HCT116 (cell line): ENCODE data around the gene EVA1A. TPM values are rescaled to one million over a fixed set of nuclear protein-coding genes. Genes with fewer than 3 reads are reported as not detected.

Experiments used
- ATAC-seq: fragments of 200-7000 bp; cut with Tn5 transposase; 2 replicates; pipeline ENCODE4 v1.9.1; 2020; ENCODE audit warnings: mild to moderate bottlenecking, moderate library complexity
- BruUV-seq: library from RNA; stranded (reverse); fragments of 400-500 nt; replicated peaks from 2 replicates; lab custom pipeline; 2021; lab: Mats Ljungman, UMichigan
- CTCF ChIA-PET: fragments of 300-600 bp; sonication (Branson Sonifier 250); formaldehyde crosslinking; loops from one replicate; lab custom pipeline; 2021; ENCODE audit warnings: antibody characterized with exemption; lab: Charles Lee
- POLR2A ChIA-PET: fragments of 300-600, 350-600 bp; sonication (Branson Sonifier 250); formaldehyde crosslinking; loops from one replicate; lab custom pipeline; 2021; ENCODE audit warnings: antibody characterized with exemption; lab: Charles Lee
- RAD21 ChIA-PET, 2 experiments: fragments of 300-600 bp; sonication (Branson Sonifier 250); formaldehyde crosslinking; loops; one replicate each; lab custom pipeline; 2023; ENCODE audit warnings: low total read pairs in 2 of 2; ENCODE audit not compliant: uncharacterized antibody in 2 of 2, unreplicated experiment in 2 of 2, low non-redundant PET in 1 of 2; lab: Charles Lee
- DNase-seq: peaks from one replicate; pipeline ENCODE4 v3.0.0-alpha.2; 2010; ENCODE audit warnings: low read depth, low spot score
- H2AFZ ChIP-seq: fragments of 200-600 bp; shearing (Covaris generic), sonication (generic); 2 replicates; pipeline ENCODE4 v1.6.1; 2017; ENCODE audit warnings: low read depth, mixed run types, mixed read lengths, antibody characterized with exemption, low read length; ENCODE audit not compliant: poor library complexity, severe bottlenecking
- H3K27ac ChIP-seq: 2 replicates; pipeline ENCODE4 v1.5.1; 2012; ENCODE audit warnings: low read depth, low read length
- H3K27me3 ChIP-seq: fragments of 200-600 bp; sonication (generic); 2 replicates; pipeline ENCODE4 v1.6.1; 2016; ENCODE audit warnings: mixed run types, low read length, mixed read lengths; ENCODE audit not compliant: insufficient read depth
- H3K36me3 ChIP-seq, 2 experiments: fragments of 200-500 bp in 1 of 2; fragments of 200-600 bp in 1 of 2; sonication (Bioruptor generic) in 1 of 2; sonication (generic) in 1 of 2; 2 replicates each; pipeline versions ENCODE4 v1.5.1 to v1.6.1; 2014 to 2016; ENCODE audit warnings: low read length in 2 of 2, inconsistent platforms in 1 of 2, mixed read lengths in 1 of 2, mixed run types in 1 of 2; ENCODE audit not compliant: insufficient read depth in 2 of 2, control insufficient read depth in 1 of 2
- H3K4me1 ChIP-seq, 2 experiments: fragments of 200-600 bp in 1 of 2; sonication (generic) in 1 of 2; 2 replicates each; pipeline versions ENCODE4 v1.5.1 to v1.6.1; 2012 to 2017; ENCODE audit warnings: low read length in 2 of 2, inconsistent platforms in 1 of 2, mild to moderate bottlenecking in 1 of 2, mixed read lengths in 1 of 2, mixed run types in 1 of 2, moderate library complexity in 1 of 2; ENCODE audit not compliant: insufficient read depth in 2 of 2, control insufficient read depth in 1 of 2
- H3K4me2 ChIP-seq: fragments of 200-600 bp; sonication (generic); 2 replicates; pipeline ENCODE4 v1.6.1; 2017; ENCODE audit warnings: mixed run types, low read length, mixed read lengths
- H3K4me3 ChIP-seq, 2 experiments: fragments of 200-600 bp in 1 of 2; sonication (generic) in 1 of 2; replicated peaks in 1 of 2; 2 replicates each; pipeline ENCODE4 v1.5.1; 2011 to 2016; ENCODE audit warnings: low read length in 2 of 2, control low read depth in 1 of 2, low read depth in 1 of 2, mild to moderate bottlenecking in 1 of 2, mixed read lengths in 1 of 2, mixed run types in 1 of 2
- H3K79me2 ChIP-seq: fragments of 200-600 bp; sonication (generic); 2 replicates; pipeline ENCODE4 v1.6.1; 2017; ENCODE audit warnings: mild to moderate bottlenecking, mixed run types, low read length, moderate library complexity, mixed read lengths; ENCODE audit not compliant: insufficient read depth
- H3K9ac ChIP-seq: fragments of 200-600 bp; sonication (generic); 2 replicates; pipeline ENCODE4 v1.6.1; 2016; ENCODE audit warnings: low read length, mixed read lengths
- H3K9me2 ChIP-seq: fragments of 200-600 bp; sonication (generic), shearing (Covaris generic); 2 replicates; pipeline ENCODE4 v1.6.1; 2017; ENCODE audit warnings: mixed run types, mild to moderate bottlenecking, moderate library complexity; ENCODE audit not compliant: insufficient read depth
- H3K9me3 ChIP-seq, 2 experiments: fragments of 200-500 bp in 1 of 2; fragments of 200-600 bp in 1 of 2; sonication (Bioruptor generic) in 1 of 2; sonication (generic) in 1 of 2; 2 replicates each; pipeline ENCODE4 v1.6.1; 2014 to 2017; ENCODE audit warnings: low read length in 2 of 2, mixed read lengths in 2 of 2, inconsistent platforms in 1 of 2, low read depth in 1 of 2, mild to moderate bottlenecking in 1 of 2, mixed run types in 1 of 2, moderate library complexity in 1 of 2; ENCODE audit not compliant: control insufficient read depth in 1 of 2, insufficient read depth in 1 of 2
- H4K20me1 ChIP-seq: fragments of 200-600 bp; sonication (generic), shearing (Covaris generic); 2 replicates; pipeline ENCODE4 v1.6.1; 2017; ENCODE audit warnings: mixed run types, mild to moderate bottlenecking, moderate library complexity; ENCODE audit not compliant: insufficient read depth
- ATF3 ChIP-seq: IDR thresholded peaks from 2 replicates; pipeline ENCODE4 v1.6.1; 2012
- CBX3 ChIP-seq: IDR thresholded peaks from 2 replicates; pipeline ENCODE4 v1.6.1; 2012; ENCODE audit warnings: low read depth
- CEBPB ChIP-seq: IDR thresholded peaks from 2 replicates; pipeline ENCODE4 v1.6.1; 2012; ENCODE audit warnings: low read depth
- EGR1 ChIP-seq: IDR thresholded peaks from 2 replicates; pipeline ENCODE4 v1.6.1; 2012; ENCODE audit warnings: low read depth
- EZH2 ChIP-seq: fragments of 200-600 bp; sonication (generic); IDR thresholded peaks from 2 replicates; pipeline ENCODE4 v1.6.1; 2017; ENCODE audit warnings: antibody characterized with exemption, mixed run types
- EZH2phosphoT487 ChIP-seq: fragments of 200-600 bp; IDR thresholded peaks from 2 replicates; pipeline ENCODE4 v1.6.1; 2018; ENCODE audit warnings: antibody characterized with exemption, borderline replicate concordance
- JUND ChIP-seq: IDR thresholded peaks from 2 replicates; pipeline ENCODE4 v1.6.1; 2012
- MAX ChIP-seq: IDR thresholded peaks from 2 replicates; pipeline ENCODE4 v1.6.1; 2012
- POLR2A ChIP-seq: IDR thresholded peaks from 2 replicates; pipeline ENCODE4 v1.7.0; 2011; ENCODE audit warnings: borderline replicate concordance; ENCODE audit not compliant: insufficient read depth, insufficient read length; ENCODE audit errors: extremely low read depth
- POLR2AphosphoS5 ChIP-seq: IDR thresholded peaks from 2 replicates; pipeline ENCODE4 v1.6.1; 2011; ENCODE audit warnings: mild to moderate bottlenecking, low read depth, low read length, moderate library complexity
- RAD21 ChIP-seq: IDR thresholded peaks from 2 replicates; pipeline ENCODE4 v1.6.1; 2012; ENCODE audit warnings: low read depth, mild to moderate bottlenecking
- SIN3A ChIP-seq: IDR thresholded peaks from 2 replicates; pipeline ENCODE4 v1.6.1; 2012; ENCODE audit warnings: low read depth
- ZBTB33 ChIP-seq: IDR thresholded peaks from 2 replicates; pipeline ENCODE4 v1.6.1; 2011; ENCODE audit warnings: mild to moderate bottlenecking, low read length, moderate library complexity; ENCODE audit not compliant: insufficient replicate concordance; ENCODE audit errors: extremely low read depth
- ZFX ChIP-seq: fragments of 450-650 bp; IDR thresholded peaks from 2 replicates; pipeline ENCODE4 v1.6.1; 2017
- ZNF274 ChIP-seq: fragments of 200-500 bp; sonication (Bioruptor generic); IDR thresholded peaks from 2 replicates; pipeline ENCODE4 v1.6.1; 2014; ENCODE audit warnings: mild to moderate bottlenecking, low read depth, low read length, inconsistent platforms
- intact Hi-C: fragments of 100-400 bp; cut with micrococcal nuclease; formaldehyde crosslinking; loops from 2 replicates; pipeline ENCODE4 v1.10.0; 2022
- total RNA-seq: library from RNA; stranded (reverse); gene quantifications from one replicate; pipeline ENCODE4 v1.2.1, GENCODE V29; 2021; ENCODE audit not compliant: unreplicated experiment
- TF ChIP-seq, protein P1 (sequence below): IDR thresholded peaks from 2 replicates; pipeline ENCODE4 v1.6.1; 2012; ENCODE audit warnings: low read depth

Gene EVA1A
- total RNA-seq, 1 experiment from 2014 or later: 2.8 TPM

- POLR2A ChIA-PET: no interaction called here
- ATAC-seq: no peak
- CTCF ChIA-PET: no interaction called here
- Histone ChIP-seq H3K9ac (no peak overlapping the region), H3K79me2 (no peaks in the 10 kb centered on the region), H3K27ac (no peak overlapping the region), H4K20me1 (no peaks in the 10 kb centered on the region), H3K36me3 (no peaks in the 10 kb centered on the region)
- RAD21 ChIA-PET: no interaction called here
- intact Hi-C loops: no loop called here
- TF ChIP-seq CEBPB (no peak), POLR2A (no peak), ZNF274 (no peak), EZH2phosphoT487 (no peak), CBX3 (no peak), EZH2 (no peak), RAD21 (no peak), EGR1 (no peak), ZBTB33 (no peak), MAX (no peak), ATF3 (no peak), SIN3A (no peak), ZFX (no peak), POLR2AphosphoS5 (no peak), JUND (no peak)
- TF ChIP-seq, protein P1, sequence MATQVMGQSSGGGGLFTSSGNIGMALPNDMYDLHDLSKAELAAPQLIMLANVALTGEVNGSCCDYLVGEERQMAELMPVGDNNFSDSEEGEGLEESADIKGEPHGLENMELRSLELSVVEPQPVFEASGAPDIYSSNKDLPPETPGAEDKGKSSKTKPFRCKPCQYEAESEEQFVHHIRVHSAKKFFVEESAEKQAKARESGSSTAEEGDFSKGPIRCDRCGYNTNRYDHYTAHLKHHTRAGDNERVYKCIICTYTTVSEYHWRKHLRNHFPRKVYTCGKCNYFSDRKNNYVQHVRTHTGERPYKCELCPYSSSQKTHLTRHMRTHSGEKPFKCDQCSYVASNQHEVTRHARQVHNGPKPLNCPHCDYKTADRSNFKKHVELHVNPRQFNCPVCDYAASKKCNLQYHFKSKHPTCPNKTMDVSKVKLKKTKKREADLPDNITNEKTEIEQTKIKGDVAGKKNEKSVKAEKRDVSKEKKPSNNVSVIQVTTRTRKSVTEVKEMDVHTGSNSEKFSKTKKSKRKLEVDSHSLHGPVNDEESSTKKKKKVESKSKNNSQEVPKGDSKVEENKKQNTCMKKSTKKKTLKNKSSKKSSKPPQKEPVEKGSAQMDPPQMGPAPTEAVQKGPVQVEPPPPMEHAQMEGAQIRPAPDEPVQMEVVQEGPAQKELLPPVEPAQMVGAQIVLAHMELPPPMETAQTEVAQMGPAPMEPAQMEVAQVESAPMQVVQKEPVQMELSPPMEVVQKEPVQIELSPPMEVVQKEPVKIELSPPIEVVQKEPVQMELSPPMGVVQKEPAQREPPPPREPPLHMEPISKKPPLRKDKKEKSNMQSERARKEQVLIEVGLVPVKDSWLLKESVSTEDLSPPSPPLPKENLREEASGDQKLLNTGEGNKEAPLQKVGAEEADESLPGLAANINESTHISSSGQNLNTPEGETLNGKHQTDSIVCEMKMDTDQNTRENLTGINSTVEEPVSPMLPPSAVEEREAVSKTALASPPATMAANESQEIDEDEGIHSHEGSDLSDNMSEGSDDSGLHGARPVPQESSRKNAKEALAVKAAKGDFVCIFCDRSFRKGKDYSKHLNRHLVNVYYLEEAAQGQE: no peak
- TF ChIP-seq, all 23 proteins: peak for 0
- no peak for DNase-seq
- Histone ChIP-seq H3K4me2 (peak overlapping the region; percentile 44), H3K27me3 (peaks cover 12% of the 10 kb centered on the region; the same call in 1 of the 2 replicates), H3K9me2 (no peaks in the 10 kb centered on the region), H3K9me3 (no peaks in the 10 kb centered on the region), H3K4me1 (peaks cover 11 to 45% of the 10 kb centered on the region in 2 experiments), H3K4me3 (no peak overlapping the region), H2AFZ (no peak overlapping the region)
- BruUV-seq: no TSS peak
These were observed 36.3 kb downstream of the EVA1A start for GRCh38 chr2:75524276-75524911.
